GM23248 (cell line): Measurements from ENCODE around the gene TMEM178B. TPM values are rescaled to one million over a fixed set of nuclear protein-coding genes. Genes with fewer than 3 reads are reported as not detected.

Experiments used
- DNase-seq: peaks from one replicate; pipeline ENCODE4 v3.0.0-alpha.2; 2015
- H2AFZ ChIP-seq: fragments of 200-600 bp; sonication (generic); 2 replicates; pipeline ENCODE4 v1.6.1; 2016; ENCODE audit warnings: antibody characterized with exemption
- H3F3A ChIP-seq: fragments of 200-600 bp; sonication (generic); 2 replicates; pipeline ENCODE4 v1.6.1; 2016; ENCODE audit warnings: mild to moderate bottlenecking, antibody characterized with exemption, mixed run types; ENCODE audit not compliant: insufficient read depth
- H3K27ac ChIP-seq: fragments of 200-600 bp; sonication (generic); 2 replicates; pipeline ENCODE4 v1.5.1; 2016; ENCODE audit warnings: mild to moderate bottlenecking
- H3K27me3 ChIP-seq: fragments of 200-600 bp; sonication (generic); replicated peaks from 2 replicates; pipeline ENCODE4 v1.6.1; 2016; ENCODE audit warnings: mild to moderate bottlenecking; ENCODE audit not compliant: insufficient read depth
- H3K36me3 ChIP-seq: fragments of 200-600 bp; sonication (generic); 2 replicates; pipeline ENCODE4 v1.6.1; 2016; ENCODE audit warnings: low read depth, mild to moderate bottlenecking
- H3K4me1 ChIP-seq: fragments of 200-600 bp; sonication (generic); 2 replicates; pipeline ENCODE4 v1.6.1; 2016; ENCODE audit warnings: mild to moderate bottlenecking; ENCODE audit not compliant: insufficient read depth
- H3K4me2 ChIP-seq: fragments of 200-600 bp; sonication (generic); one replicate; pipeline ENCODE4 v1.6.1; 2016; ENCODE audit warnings: mild to moderate bottlenecking; ENCODE audit not compliant: unreplicated experiment
- H3K4me3 ChIP-seq: fragments of 200-600 bp; sonication (generic); 2 replicates; pipeline ENCODE4 v1.5.1; 2016; ENCODE audit warnings: mild to moderate bottlenecking
- H3K79me2 ChIP-seq: fragments of 200-600 bp; sonication (generic); 2 replicates; pipeline ENCODE4 v1.6.1; 2016; ENCODE audit warnings: mild to moderate bottlenecking; ENCODE audit not compliant: insufficient read depth
- H3K9ac ChIP-seq: fragments of 200-600 bp; sonication (generic); 2 replicates; pipeline ENCODE4 v1.6.1; 2016; ENCODE audit warnings: mild to moderate bottlenecking
- H3K9me2 ChIP-seq: fragments of 200-600 bp; sonication (generic); 2 replicates; pipeline ENCODE4 v1.6.1; 2016; ENCODE audit warnings: mixed run types, mild to moderate bottlenecking, moderate library complexity; ENCODE audit not compliant: insufficient read depth
- H3K9me3 ChIP-seq: fragments of 200-600 bp; sonication (generic); one replicate; pipeline ENCODE4 v1.6.1; 2017; ENCODE audit warnings: low read depth
- H4K20me1 ChIP-seq: fragments of 200-600 bp; sonication (generic); 2 replicates; pipeline ENCODE4 v1.6.0; 2016; ENCODE audit not compliant: insufficient read depth
- EZH2 ChIP-seq: fragments of 200-600 bp; sonication (generic); IDR thresholded peaks from 2 replicates; pipeline ENCODE4 v1.6.1; 2018; ENCODE audit warnings: antibody characterized with exemption, mild to moderate bottlenecking; ENCODE audit not compliant: insufficient read depth, poor library complexity, severe bottlenecking
- EZH2phosphoT487 ChIP-seq: fragments of 200-600 bp; sonication (generic); IDR thresholded peaks from 2 replicates; pipeline ENCODE4 v1.6.1; 2018; ENCODE audit warnings: antibody characterized with exemption, moderate library complexity, mild to moderate bottlenecking, low read depth; ENCODE audit not compliant: insufficient read depth
- WGBS, 2 experiments: methylation state at CpG; one replicate each; pipeline ENCODE4 v1.1.6; 2015 to 2017; ENCODE audit warnings: low lambda C conversion rate in 2 of 2, low coverage in 1 of 2; ENCODE audit errors: missing lambda C conversion rate in 2 of 2; 5-methylcytosine and 5-hydroxymethylcytosine counted together
- in situ Hi-C: fragments of 300-500 bp; cut with MboI; formaldehyde crosslinking; loops from 2 replicates; pipeline ENCODE4 v1.15.0; 2020
- polyA plus RNA-seq: library from polyadenylated mRNA; unstranded; fragments of >200 nt; fragmentation: Nextera tagmentation; extraction: Ambion mirVana; gene quantifications from 2 replicates; pipeline ENCODE4 v1.2.1, GENCODE V29; 2016
- total RNA-seq: library from RNA; depleted of rRNA; stranded (reverse); fragments of >200 nt; shearing (Covaris generic); gene quantifications from 2 replicates; pipeline ENCODE4 v1.2.3, GENCODE V29; 2014

Gene TMEM178B
- total and polyA plus RNA-seq, 2 experiments from 2014 or later, result 0.05 to 0.22 TPM

DNA sequence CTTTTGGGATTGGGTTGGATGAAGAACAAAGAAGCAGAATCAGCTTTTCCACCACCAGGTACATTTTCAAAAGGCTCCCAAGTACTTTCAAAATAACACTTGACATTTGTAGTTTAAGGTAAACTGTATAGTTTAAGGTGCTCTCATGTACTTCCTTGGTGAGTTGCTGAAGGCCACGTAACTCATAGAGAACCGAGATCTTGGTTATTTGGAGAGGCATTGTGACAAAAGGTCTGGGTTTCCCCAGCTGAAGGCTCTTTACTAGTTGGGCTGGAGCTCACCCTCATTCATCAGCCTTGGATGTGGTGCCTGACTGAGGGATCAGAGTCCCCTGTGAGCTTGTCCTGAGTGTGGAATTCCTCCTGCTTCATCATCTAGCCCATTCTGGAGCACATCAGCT lies 191.8 kb downstream of the TMEM178B start:
- no peaks in the 10 kb centered on the region for H4K20me1 ChIP-seq
- H3K27me3 ChIP-seq, result no peaks in the 10 kb centered on the region
- TF ChIP-seq EZH2, result no peak
- TF ChIP-seq EZH2phosphoT487, result no peak
- 13 to 22% methylated on average over 2 of the region's 2 CpGs for WGBS, 2 experiments
- no peak overlapping the region for H2AFZ ChIP-seq
- H3K79me2 ChIP-seq, result no peaks in the 10 kb centered on the region
- DNase-seq, result no peak
- H3K9me3 ChIP-seq, result no peaks in the 10 kb centered on the region
- H3K27ac ChIP-seq, result no peak overlapping the region
- H3K9ac ChIP-seq, result no peak overlapping the region
- no peaks in the 10 kb centered on the region for H3K36me3 ChIP-seq
- H3K4me1 ChIP-seq, result no peaks in the 10 kb centered on the region
- no peak overlapping the region for H3K4me3 ChIP-seq
- H3F3A ChIP-seq, result no peaks in the 10 kb centered on the region
- no peaks in the 10 kb centered on the region for H3K9me2 ChIP-seq
- in situ Hi-C loops, result no loop called here
- H3K4me2 ChIP-seq, result no peak overlapping the region

DNA sequence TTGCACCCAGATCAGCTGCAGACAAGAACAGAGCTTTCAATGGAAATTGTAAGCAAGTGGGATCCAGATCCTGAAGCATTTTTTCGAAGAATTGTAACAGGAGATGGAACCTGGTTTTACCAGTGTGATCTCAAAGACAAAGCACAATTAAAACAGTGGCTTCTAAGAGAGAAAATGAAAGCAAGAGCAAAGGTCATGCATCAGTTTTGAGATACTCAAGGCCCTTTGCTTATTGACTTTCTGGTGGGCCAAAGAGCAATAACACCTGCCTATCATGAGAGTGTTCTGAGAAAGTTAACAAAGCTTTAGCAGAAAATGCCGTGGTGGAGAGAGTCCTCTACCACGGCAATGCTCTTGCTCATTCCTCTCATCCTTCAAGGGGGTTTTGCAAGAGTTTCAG lies 194.8 kb downstream of the TMEM178B start:
- H3F3A ChIP-seq, result no peaks in the 10 kb centered on the region
- H3K4me1 ChIP-seq, result no peaks in the 10 kb centered on the region
- H3K27ac ChIP-seq, result no peak overlapping the region
- no peaks in the 10 kb centered on the region for H3K9me2 ChIP-seq
- WGBS, 2 experiments, result 6 to 11% methylated on average over 3 of the region's 3 CpGs
- no peak overlapping the region for H3K4me3 ChIP-seq
- no peak overlapping the region for H3K4me2 ChIP-seq
- no peaks in the 10 kb centered on the region for H3K9me3 ChIP-seq
- H3K9ac ChIP-seq, result no peak overlapping the region
- in situ Hi-C loops, result no loop called here
- DNase-seq, result no peak
- no peaks in the 10 kb centered on the region for H3K27me3 ChIP-seq
- no peaks in the 10 kb centered on the region for H3K36me3 ChIP-seq
- TF ChIP-seq EZH2phosphoT487, result no peak
- no peak for TF ChIP-seq EZH2
- H4K20me1 ChIP-seq, result no peaks in the 10 kb centered on the region
- no peak overlapping the region for H2AFZ ChIP-seq
- no peaks in the 10 kb centered on the region for H3K79me2 ChIP-seq

DNA sequence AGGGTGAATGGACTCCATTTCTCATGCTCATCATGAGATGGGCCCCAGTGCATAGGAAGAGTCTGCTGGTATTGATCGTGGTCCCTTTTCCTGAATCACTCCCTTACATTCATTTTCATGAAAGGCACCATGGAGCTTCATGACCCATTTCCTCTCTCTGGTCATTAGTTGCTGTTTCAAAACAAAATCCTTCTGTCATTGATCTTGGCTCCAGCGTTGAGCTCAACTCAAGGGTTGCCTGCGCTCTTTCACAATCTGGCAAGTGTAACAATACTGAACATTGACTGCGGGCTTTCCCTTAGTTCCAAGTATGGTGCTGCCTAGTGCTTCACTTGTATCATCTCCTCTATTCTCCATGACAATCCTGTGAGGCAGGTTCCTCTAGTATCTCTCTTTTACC lies 197.6 kb downstream of the TMEM178B start:
- no peak for TF ChIP-seq EZH2
- no peak for TF ChIP-seq EZH2phosphoT487
- H3K4me1 ChIP-seq, result no peaks in the 10 kb centered on the region

DNA sequence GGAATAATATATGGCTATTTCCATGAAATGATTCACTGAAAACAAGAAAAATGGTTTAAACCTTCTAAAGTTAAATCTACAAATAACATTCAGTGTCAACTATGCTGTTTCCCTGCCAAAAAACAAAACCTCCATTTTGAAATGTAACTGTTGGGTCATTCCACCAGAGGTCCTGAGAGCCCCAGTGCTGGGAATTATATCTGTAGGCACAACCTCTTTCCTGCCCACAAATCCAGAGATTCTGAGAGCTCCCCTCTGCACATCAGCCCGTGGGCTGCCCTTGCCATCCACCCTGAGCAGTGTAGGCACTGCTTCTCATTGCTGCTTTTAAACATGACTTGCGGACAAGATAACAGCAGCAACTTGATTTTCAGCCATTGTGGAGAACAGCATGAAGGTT lies 198.6 kb downstream of the TMEM178B start:
- Histone ChIP-seq H3K4me3 (no peak overlapping the region), H3K9me2 (no peaks in the 10 kb centered on the region), H4K20me1 (no peaks in the 10 kb centered on the region), H3F3A (no peaks in the 10 kb centered on the region), H3K79me2 (no peaks in the 10 kb centered on the region), H3K27ac (no peak overlapping the region), H3K4me1 (no peaks in the 10 kb centered on the region), H3K9me3 (no peaks in the 10 kb centered on the region), H2AFZ (no peak overlapping the region), H3K27me3 (no peaks in the 10 kb centered on the region), H3K4me2 (no peak overlapping the region), H3K36me3 (no peaks in the 10 kb centered on the region), H3K9ac (no peak overlapping the region)
- no peak for TF ChIP-seq EZH2
- no peak for TF ChIP-seq EZH2phosphoT487
- in situ Hi-C loops, result no loop called here
- 6 to 12% methylated on average over 2 of the region's 2 CpGs for WGBS, 2 experiments
- DNase-seq, result no peak

More for the DNA sequence above, 197.6 kb downstream of the TMEM178B start:
- no peaks in the 10 kb centered on the region for H3K9me2 ChIP-seq
- in situ Hi-C loops, result no loop called here
- H3K27me3 ChIP-seq, result no peaks in the 10 kb centered on the region
- no peaks in the 10 kb centered on the region for H3K79me2 ChIP-seq
- H4K20me1 ChIP-seq, result no peaks in the 10 kb centered on the region
- WGBS, 2 experiments, result 19 to 22% methylated on average over 4 of the region's 4 CpGs
- H3K4me3 ChIP-seq, result no peak overlapping the region
- H3K9me3 ChIP-seq, result no peaks in the 10 kb centered on the region
- no peaks in the 10 kb centered on the region for H3F3A ChIP-seq
- no peak overlapping the region for H3K9ac ChIP-seq
- H2AFZ ChIP-seq, result no peak overlapping the region
- H3K27ac ChIP-seq, result no peak overlapping the region
- H3K4me2 ChIP-seq, result no peak overlapping the region
- no peaks in the 10 kb centered on the region for H3K36me3 ChIP-seq
- DNase-seq, result no peak

DNA sequence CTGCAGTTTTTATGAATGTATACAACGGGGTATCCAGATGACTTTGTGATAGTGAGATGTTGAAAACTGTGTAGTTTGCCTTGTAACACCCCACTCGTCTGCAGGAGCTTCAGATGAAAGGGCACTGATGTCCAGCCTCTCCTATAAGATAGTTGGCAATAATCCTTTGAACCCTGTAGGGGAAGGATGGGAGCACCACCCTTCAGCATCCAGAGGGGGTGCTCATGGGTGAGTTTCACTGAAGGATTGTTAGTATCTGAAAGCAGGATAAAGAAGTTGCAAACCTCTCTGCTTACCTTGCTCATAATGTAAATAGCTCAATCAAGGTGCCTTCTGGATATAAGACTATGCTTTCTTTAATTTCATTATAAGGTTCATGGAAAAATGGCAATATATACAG lies 201.5 kb downstream of the TMEM178B start:
- Histone ChIP-seq H4K20me1 (no peaks in the 10 kb centered on the region), H2AFZ (no peak overlapping the region), H3F3A (no peaks in the 10 kb centered on the region), H3K4me1 (no peaks in the 10 kb centered on the region), H3K27ac (no peak overlapping the region), H3K9me2 (no peaks in the 10 kb centered on the region), H3K4me3 (no peak overlapping the region), H3K9ac (no peak overlapping the region), H3K9me3 (no peaks in the 10 kb centered on the region), H3K79me2 (no peaks in the 10 kb centered on the region), H3K36me3 (no peaks in the 10 kb centered on the region), H3K4me2 (no peak overlapping the region), H3K27me3 (no peaks in the 10 kb centered on the region)
- in situ Hi-C loops, result no loop called here
- WGBS, 2 experiments, result 0 to 3% methylated on average over 2 of the region's 2 CpGs
- DNase-seq, result no peak
- no peak for TF ChIP-seq EZH2
- no peak for TF ChIP-seq EZH2phosphoT487
